ENCODE measurements around the gene DOK4.

The DOK4 gene

DNA sequence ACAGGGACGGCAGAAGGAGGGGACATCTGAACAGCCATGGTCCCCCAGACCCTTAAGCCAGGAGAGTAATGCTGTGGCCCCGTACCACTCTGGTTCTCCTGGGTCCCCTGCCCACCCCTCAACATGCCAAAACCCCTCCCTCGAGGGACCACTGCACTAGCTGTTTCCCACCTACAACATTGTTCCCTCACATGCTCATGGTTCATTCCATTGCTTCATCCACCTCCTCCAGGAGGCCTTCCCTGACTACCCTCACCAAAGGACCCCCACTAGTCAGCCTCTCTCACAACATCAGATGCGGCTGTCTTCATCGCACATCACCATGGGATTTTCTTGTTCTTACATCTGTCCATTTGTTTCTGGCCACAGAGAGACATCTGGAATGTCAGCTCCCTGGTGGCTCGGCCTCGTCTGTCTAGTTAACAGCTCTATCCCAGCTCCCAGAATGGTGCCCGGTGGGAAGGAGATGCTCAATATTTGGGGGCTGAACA lies 1.7 kb downstream of the DOK4 start:
- Histone ChIP-seq H3K4me3 (replicated peaks; ENCODE audit: insufficient read depth, low read length) (no peak overlapping the region), H3K27ac (replicated peaks) (no peak overlapping the region), H3K27me3 (ENCODE audit: insufficient read depth, poor library complexity, severe bottlenecking) (peaks cover 5% of the 10 kb centered on the region)
- no peak for DNase-seq (ENCODE audit: low read depth in 1 of 2, low spot score in 1 of 2)
- TF ChIP-seq, protein P1, sequence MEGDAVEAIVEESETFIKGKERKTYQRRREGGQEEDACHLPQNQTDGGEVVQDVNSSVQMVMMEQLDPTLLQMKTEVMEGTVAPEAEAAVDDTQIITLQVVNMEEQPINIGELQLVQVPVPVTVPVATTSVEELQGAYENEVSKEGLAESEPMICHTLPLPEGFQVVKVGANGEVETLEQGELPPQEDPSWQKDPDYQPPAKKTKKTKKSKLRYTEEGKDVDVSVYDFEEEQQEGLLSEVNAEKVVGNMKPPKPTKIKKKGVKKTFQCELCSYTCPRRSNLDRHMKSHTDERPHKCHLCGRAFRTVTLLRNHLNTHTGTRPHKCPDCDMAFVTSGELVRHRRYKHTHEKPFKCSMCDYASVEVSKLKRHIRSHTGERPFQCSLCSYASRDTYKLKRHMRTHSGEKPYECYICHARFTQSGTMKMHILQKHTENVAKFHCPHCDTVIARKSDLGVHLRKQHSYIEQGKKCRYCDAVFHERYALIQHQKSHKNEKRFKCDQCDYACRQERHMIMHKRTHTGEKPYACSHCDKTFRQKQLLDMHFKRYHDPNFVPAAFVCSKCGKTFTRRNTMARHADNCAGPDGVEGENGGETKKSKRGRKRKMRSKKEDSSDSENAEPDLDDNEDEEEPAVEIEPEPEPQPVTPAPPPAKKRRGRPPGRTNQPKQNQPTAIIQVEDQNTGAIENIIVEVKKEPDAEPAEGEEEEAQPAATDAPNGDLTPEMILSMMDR (IDR thresholded peaks at IDR 0.05; ENCODE audit: insufficient read depth, low read length), result no peak
- TF ChIP-seq POLR2AphosphoS5 (IDR thresholded peaks at IDR 0.05; ENCODE audit: low read depth), result no peak
- TF ChIP-seq, protein P2, sequence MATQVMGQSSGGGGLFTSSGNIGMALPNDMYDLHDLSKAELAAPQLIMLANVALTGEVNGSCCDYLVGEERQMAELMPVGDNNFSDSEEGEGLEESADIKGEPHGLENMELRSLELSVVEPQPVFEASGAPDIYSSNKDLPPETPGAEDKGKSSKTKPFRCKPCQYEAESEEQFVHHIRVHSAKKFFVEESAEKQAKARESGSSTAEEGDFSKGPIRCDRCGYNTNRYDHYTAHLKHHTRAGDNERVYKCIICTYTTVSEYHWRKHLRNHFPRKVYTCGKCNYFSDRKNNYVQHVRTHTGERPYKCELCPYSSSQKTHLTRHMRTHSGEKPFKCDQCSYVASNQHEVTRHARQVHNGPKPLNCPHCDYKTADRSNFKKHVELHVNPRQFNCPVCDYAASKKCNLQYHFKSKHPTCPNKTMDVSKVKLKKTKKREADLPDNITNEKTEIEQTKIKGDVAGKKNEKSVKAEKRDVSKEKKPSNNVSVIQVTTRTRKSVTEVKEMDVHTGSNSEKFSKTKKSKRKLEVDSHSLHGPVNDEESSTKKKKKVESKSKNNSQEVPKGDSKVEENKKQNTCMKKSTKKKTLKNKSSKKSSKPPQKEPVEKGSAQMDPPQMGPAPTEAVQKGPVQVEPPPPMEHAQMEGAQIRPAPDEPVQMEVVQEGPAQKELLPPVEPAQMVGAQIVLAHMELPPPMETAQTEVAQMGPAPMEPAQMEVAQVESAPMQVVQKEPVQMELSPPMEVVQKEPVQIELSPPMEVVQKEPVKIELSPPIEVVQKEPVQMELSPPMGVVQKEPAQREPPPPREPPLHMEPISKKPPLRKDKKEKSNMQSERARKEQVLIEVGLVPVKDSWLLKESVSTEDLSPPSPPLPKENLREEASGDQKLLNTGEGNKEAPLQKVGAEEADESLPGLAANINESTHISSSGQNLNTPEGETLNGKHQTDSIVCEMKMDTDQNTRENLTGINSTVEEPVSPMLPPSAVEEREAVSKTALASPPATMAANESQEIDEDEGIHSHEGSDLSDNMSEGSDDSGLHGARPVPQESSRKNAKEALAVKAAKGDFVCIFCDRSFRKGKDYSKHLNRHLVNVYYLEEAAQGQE (IDR thresholded peaks at IDR 0.05; ENCODE audit: insufficient replicate concordance, low read depth), result no peak
- no peak for TF ChIP-seq GABPA (IDR thresholded peaks at IDR 0.05; ENCODE audit: low read depth)
- no peak for TF ChIP-seq SPI1 (IDR thresholded peaks at IDR 0.05; ENCODE audit: borderline replicate concordance, low read depth)

DNA sequence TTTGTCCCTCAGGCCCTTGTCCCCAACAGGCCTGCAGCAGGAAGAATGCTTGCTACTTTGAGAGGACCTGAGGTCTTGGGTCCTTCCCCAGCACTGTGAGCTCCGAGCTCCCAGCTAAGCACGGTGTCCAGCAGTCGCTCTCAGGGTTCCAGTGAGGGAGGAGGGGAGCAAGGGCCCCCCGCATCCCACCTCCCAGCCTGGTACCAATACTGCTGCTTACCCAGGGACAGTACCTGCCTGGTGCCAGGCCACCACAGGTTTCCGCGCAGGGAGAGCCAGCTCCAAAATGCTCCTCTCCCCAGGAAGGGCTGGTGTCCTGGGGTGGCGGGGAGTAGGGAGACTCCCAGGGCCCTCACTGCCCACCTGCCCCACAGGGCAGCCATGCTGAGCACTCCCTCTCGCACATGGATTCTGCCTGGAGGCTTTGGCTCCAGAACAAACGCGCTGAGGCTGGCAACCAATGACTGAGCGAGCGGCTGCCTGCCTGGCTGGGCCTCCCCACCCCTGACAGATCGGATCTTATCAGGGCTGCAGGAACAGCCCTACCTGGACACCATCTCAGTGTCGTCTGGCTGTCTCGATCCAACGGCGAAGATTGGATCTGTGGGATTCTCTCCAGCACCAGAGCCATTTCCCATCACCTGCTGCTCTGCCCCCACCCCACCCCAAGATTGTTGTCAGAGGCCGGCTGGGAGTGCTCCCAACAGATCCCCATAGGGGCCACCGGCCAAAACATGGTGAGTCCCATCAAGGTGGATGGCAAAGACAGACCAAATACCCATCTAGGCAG lies 2.4 kb downstream of the DOK4 start:
- peaks cover 8% of the 10 kb centered on the region for H3K27me3 ChIP-seq (ENCODE audit: insufficient read depth, poor library complexity, severe bottlenecking)
- no peak overlapping the region for H3K27ac ChIP-seq (replicated peaks)
- TF ChIP-seq SPI1 (IDR thresholded peaks at IDR 0.05; ENCODE audit: borderline replicate concordance, low read depth) (no peak), GABPA (IDR thresholded peaks at IDR 0.05; ENCODE audit: low read depth) (no peak), POLR2AphosphoS5 (IDR thresholded peaks at IDR 0.05; ENCODE audit: low read depth) (no peak)
- TF ChIP-seq, protein P2 (IDR thresholded peaks at IDR 0.05; ENCODE audit: insufficient replicate concordance, low read depth), result no peak
- TF ChIP-seq, protein P1 (IDR thresholded peaks at IDR 0.05; ENCODE audit: insufficient read depth, low read length), result no peak
- no peak for DNase-seq (ENCODE audit: low read depth in 1 of 2, low spot score in 1 of 2)
- no peak overlapping the region for H3K4me3 ChIP-seq (replicated peaks; ENCODE audit: insufficient read depth, low read length)

DNA sequence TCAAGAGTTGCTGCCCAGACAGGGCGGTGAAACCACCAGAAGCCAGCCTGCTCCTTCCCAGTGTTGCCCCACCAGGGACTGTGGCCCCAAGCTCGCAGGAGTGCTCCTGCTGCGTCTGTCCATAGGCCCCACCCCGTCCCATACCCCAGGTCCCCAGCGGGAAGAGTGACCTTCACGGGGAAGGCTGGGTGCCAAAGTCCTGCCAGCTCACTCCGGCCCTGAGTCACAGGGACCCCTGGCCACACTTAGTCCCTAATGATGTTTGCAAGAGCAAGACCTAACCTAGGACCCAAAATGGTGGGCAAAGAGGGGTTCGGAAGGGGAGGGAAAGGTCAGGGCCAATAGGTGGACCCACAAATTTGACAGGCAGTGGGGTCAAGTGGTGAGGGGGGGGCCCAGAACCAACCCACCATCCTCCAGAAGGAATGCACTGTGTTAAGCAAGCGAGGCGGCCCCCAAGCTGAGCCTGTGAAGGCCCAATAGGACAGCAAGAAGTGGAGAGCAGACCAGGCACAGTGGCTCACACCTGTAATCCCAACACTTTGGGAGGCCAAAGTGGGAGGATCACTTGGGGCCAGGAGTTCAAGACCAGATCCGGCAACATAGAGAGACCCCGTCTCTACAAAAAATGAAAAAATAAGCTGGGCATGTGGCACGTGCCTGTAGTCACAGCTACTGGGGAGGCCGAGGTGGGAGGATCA lies 3.3 kb downstream of the DOK4 start:
- Histone ChIP-seq H3K27ac (replicated peaks) (no peak overlapping the region), H3K4me3 (replicated peaks; ENCODE audit: insufficient read depth, low read length) (no peak overlapping the region), H3K27me3 (ENCODE audit: insufficient read depth, poor library complexity, severe bottlenecking) (peaks cover 8% of the 10 kb centered on the region)
- TF ChIP-seq SPI1 (IDR thresholded peaks at IDR 0.05; ENCODE audit: borderline replicate concordance, low read depth), result no peak
- no peak for TF ChIP-seq POLR2AphosphoS5 (IDR thresholded peaks at IDR 0.05; ENCODE audit: low read depth)
- no peak for DNase-seq (ENCODE audit: low read depth in 1 of 2, low spot score in 1 of 2)

DNA sequence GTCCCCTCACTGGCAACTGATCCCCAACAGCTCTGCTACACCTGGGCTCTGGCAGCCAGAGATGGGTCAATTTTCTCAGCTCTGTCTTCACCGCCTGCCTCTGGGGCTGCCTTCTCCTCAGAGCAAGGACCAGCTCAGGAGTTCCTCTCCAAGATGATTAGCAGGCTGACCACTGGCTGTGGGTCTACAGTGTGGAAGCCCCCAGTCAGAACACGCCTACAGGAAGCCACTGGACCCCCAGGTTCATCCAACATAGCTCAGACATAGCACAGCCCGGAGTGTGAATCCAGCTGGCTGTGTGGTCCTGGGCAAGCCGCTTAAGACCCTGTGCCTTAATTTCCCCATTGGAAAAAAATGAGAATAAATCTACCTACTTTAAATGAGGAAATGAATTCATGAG lies 4.9 kb downstream of the DOK4 start:
- Histone ChIP-seq H3K4me3 (replicated peaks; ENCODE audit: insufficient read depth, low read length) (no peak overlapping the region), H3K27me3 (ENCODE audit: insufficient read depth, poor library complexity, severe bottlenecking) (peaks cover 8% of the 10 kb centered on the region), H3K27ac (replicated peaks) (no peak overlapping the region)
- TF ChIP-seq, protein P1 (IDR thresholded peaks at IDR 0.05; ENCODE audit: insufficient read depth, low read length), result no peak
- TF ChIP-seq, protein P2 (IDR thresholded peaks at IDR 0.05; ENCODE audit: insufficient replicate concordance, low read depth), result no peak
- no peak for TF ChIP-seq SPI1 (IDR thresholded peaks at IDR 0.05; ENCODE audit: borderline replicate concordance, low read depth)
- TF ChIP-seq POLR2AphosphoS5 (IDR thresholded peaks at IDR 0.05; ENCODE audit: low read depth), result no peak
- no peak for TF ChIP-seq GABPA (IDR thresholded peaks at IDR 0.05; ENCODE audit: low read depth)
- DNase-seq (ENCODE audit: low read depth in 1 of 2, low spot score in 1 of 2), result no peak
